ENCODE data around the gene OR2T10. TPM values are rescaled to one million over a fixed set of nuclear protein-coding genes. Genes with fewer than 3 reads are reported as not detected.

The OR2T10 gene
- total RNA-seq, 1 donor from 2014 or later = not detected

DNA sequence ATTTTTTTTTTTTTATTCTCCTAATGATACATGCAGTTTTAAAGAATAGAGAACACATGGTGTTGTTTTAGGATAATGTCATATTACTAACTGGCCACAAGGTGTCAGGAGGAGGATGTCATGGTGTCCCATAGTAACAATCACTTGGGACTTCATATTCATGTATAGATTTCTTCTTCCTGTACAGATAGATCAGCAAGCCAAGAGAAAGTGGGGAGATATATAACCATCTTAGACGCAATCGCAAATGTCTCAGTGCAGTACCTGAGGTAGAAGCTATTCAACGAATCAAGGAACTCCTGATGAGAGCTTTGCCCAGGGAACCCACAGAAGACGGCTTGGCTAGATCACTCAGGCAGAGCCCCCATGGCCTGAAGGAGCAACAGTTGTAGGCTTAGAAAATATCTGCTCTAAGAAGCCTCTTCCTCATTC is 25.1 kb upstream of the OR2T10 start:
- TF ChIP-seq, protein P1, sequence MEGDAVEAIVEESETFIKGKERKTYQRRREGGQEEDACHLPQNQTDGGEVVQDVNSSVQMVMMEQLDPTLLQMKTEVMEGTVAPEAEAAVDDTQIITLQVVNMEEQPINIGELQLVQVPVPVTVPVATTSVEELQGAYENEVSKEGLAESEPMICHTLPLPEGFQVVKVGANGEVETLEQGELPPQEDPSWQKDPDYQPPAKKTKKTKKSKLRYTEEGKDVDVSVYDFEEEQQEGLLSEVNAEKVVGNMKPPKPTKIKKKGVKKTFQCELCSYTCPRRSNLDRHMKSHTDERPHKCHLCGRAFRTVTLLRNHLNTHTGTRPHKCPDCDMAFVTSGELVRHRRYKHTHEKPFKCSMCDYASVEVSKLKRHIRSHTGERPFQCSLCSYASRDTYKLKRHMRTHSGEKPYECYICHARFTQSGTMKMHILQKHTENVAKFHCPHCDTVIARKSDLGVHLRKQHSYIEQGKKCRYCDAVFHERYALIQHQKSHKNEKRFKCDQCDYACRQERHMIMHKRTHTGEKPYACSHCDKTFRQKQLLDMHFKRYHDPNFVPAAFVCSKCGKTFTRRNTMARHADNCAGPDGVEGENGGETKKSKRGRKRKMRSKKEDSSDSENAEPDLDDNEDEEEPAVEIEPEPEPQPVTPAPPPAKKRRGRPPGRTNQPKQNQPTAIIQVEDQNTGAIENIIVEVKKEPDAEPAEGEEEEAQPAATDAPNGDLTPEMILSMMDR (IDR thresholded peaks at IDR 0.05) = peak; percentile 76

DNA sequence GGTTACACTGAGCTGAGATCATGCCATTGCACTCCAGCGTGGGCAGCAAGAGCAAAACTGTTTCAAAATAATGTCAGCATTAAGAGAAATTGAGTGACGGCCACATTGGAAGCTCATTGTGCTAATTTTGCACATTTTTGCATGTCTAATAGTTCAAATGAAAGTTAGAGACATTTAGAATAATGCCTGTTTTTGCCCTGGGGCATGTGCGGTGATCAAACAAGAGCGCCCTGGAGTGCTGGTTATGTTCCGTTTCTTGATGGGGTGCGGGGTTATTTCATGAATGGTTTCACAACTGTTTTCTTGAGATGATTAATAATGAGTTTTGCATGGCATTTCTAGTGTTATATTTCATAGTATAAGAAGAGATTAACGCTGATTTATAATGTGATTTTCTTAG is 24.3 kb upstream of the OR2T10 start:
- Mint-ChIP-seq H3K4me3 (ENCODE audit: unreplicated experiment) (no peak overlapping the region), H3K36me3 (ENCODE audit: low read depth) (no peaks in the 10 kb centered on the region), H3K27ac (ENCODE audit: unreplicated experiment) (no peak overlapping the region), H3K4me1 (ENCODE audit: low read depth) (no peaks in the 10 kb centered on the region), H3K9me3 (ENCODE audit: low read depth) (no peaks in the 10 kb centered on the region), H3K27me3 (ENCODE audit: low read depth) (peaks cover 4% of the 10 kb centered on the region)
- TF ChIP-seq, protein P1 (IDR thresholded peaks at IDR 0.05) = no peak
- DNase-seq (ENCODE audit: low spot score) = no peak

More for the DNA sequence above, 25.1 kb upstream of the OR2T10 start:
- H3K27me3 Mint-ChIP-seq (ENCODE audit: low read depth) = peaks cover 4% of the 10 kb centered on the region
- no peaks in the 10 kb centered on the region for H3K36me3 Mint-ChIP-seq (ENCODE audit: low read depth)
- H3K9me3 Mint-ChIP-seq (ENCODE audit: low read depth) = no peaks in the 10 kb centered on the region
- no peak overlapping the region for H3K27ac Mint-ChIP-seq (ENCODE audit: unreplicated experiment)
- no peaks in the 10 kb centered on the region for H3K4me1 Mint-ChIP-seq (ENCODE audit: low read depth)
- no peak overlapping the region for H3K4me3 Mint-ChIP-seq (ENCODE audit: unreplicated experiment)
- DNase-seq (ENCODE audit: low spot score) = no peak

DNA sequence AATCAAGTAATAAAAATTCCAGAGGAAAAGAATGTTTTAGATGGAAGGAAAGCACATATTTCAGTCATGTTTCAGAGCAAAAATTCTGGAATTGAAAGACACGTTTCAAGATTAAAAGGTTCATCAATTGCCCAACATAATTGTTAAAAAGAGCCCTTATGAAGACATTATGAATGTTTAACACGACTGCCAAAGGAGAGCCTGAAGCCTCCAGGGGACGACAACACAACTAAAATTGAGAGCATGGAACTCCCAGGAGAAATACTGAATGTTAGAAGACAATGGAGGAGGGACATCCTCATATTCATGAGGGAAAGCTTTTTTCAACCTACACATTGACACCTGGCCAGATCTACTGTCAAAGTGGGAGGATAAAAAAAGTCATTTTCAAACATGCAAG is 21.4 kb upstream of the OR2T10 start:
- Mint-ChIP-seq H3K27me3 (ENCODE audit: low read depth) (peaks cover 4% of the 10 kb centered on the region), H3K9me3 (ENCODE audit: low read depth) (peaks cover 10% of the 10 kb centered on the region), H3K27ac (ENCODE audit: unreplicated experiment) (no peak overlapping the region), H3K4me3 (ENCODE audit: unreplicated experiment) (no peak overlapping the region), H3K4me1 (ENCODE audit: low read depth) (no peaks in the 10 kb centered on the region), H3K36me3 (ENCODE audit: low read depth) (no peaks in the 10 kb centered on the region)
- TF ChIP-seq, protein P1 (IDR thresholded peaks at IDR 0.05) = peak; percentile 76
- DNase-seq (ENCODE audit: low spot score) = no peak

DNA sequence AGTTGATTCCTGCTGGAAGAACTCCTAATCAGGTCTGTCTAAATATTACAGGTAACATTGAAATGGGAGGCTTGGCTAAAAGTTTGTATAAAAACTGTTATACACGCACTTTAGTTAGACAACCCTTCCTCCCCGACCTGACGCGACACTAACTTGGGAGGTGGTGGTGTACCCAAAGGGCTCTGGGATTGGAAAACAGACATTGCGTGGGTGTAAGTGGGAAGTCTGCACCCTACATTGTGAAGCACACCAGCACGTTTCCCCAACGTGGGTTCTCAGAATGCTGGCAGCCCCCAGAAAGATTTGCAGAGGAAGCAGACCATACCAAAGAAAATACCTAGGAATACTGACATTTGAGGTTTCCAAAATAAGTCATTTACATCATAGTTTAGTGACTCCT is 20.6 kb upstream of the OR2T10 start:
- DNase-seq (ENCODE audit: low spot score) = no peak
- no peaks in the 10 kb centered on the region for H3K36me3 Mint-ChIP-seq (ENCODE audit: low read depth)
- peaks cover 4% of the 10 kb centered on the region for H3K27me3 Mint-ChIP-seq (ENCODE audit: low read depth)
- H3K4me1 Mint-ChIP-seq (ENCODE audit: low read depth) = no peaks in the 10 kb centered on the region
- no peak overlapping the region for H3K27ac Mint-ChIP-seq (ENCODE audit: unreplicated experiment)
- peaks cover 10% of the 10 kb centered on the region for H3K9me3 Mint-ChIP-seq (ENCODE audit: low read depth)
- no peak overlapping the region for H3K4me3 Mint-ChIP-seq (ENCODE audit: unreplicated experiment)
- TF ChIP-seq, protein P1 (IDR thresholded peaks at IDR 0.05) = no peak

DNA sequence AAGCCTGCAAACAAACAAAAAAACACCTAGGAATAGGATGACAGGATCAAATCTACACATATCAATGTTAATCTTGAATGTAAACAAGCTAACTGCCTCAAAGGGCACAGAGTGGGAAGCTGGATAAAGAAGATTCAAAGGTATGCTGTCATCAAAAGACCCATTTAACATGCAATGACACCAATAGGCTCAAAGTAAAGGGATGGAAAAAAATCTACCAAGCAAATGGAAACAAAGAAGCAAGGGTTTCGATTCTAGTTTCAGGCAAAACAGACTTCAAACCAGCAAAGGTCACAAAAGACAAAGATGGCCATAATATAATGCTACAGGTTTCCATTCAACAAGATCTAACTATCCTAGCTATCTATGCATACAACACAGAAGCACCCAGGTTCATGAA is 16.2 kb upstream of the OR2T10 start:
- H3K36me3 Mint-ChIP-seq (ENCODE audit: low read depth) = no peaks in the 10 kb centered on the region
- H3K9me3 Mint-ChIP-seq (ENCODE audit: low read depth) = peaks cover 10% of the 10 kb centered on the region
- H3K27ac Mint-ChIP-seq (ENCODE audit: unreplicated experiment) = no peak overlapping the region
- no peaks in the 10 kb centered on the region for H3K4me1 Mint-ChIP-seq (ENCODE audit: low read depth)
- no peak for DNase-seq (ENCODE audit: low spot score)
- TF ChIP-seq, protein P1 (IDR thresholded peaks at IDR 0.05) = no peak
- H3K27me3 Mint-ChIP-seq (ENCODE audit: low read depth) = peaks cover 2% of the 10 kb centered on the region
- no peak overlapping the region for H3K4me3 Mint-ChIP-seq (ENCODE audit: unreplicated experiment)

Data from chondrocyte (in vitro differentiated cells).